ENCODE measurements around the gene UCP1. TPM values are rescaled to one million over a fixed set of nuclear protein-coding genes. Genes with fewer than 3 reads are reported as not detected.

The UCP1 gene
- total and polyA plus RNA-seq, 12 donors, result 0.20 to 4.3 (median 0.30) TPM; not detected in 7

DNA sequence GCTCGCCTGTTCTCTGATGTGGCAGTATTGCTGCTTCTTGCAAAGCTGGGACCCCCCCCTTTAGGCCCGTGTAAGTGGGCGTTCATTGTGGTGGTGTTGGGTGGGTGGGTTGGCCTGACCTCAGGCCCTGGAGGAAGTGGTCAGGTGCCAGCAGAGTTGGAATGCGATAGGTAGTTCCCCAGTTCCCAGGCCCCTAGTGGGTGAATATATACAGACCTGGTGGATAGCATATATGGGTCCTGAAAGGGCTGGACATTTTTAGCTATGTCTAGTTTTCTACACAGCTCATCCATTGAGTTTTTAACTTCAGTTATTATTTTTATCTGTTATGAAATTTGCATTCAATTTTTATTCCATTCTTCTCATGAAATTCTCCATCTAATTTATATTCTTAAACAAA, 35.8 kb upstream of the UCP1 start:
- peak overlapping the region in 3 of 10 donors; percentile 52 to 75 (median 59) for H3K27ac ChIP-seq
- 85 to 91% methylated on average over 4 of the region's 4 CpGs for WGBS, 2 donors
- peaks cover 4 to 35% (median 13%) of the 10 kb centered on the region in 9 donors for H3K4me1 ChIP-seq
- TF ChIP-seq, protein P1, sequence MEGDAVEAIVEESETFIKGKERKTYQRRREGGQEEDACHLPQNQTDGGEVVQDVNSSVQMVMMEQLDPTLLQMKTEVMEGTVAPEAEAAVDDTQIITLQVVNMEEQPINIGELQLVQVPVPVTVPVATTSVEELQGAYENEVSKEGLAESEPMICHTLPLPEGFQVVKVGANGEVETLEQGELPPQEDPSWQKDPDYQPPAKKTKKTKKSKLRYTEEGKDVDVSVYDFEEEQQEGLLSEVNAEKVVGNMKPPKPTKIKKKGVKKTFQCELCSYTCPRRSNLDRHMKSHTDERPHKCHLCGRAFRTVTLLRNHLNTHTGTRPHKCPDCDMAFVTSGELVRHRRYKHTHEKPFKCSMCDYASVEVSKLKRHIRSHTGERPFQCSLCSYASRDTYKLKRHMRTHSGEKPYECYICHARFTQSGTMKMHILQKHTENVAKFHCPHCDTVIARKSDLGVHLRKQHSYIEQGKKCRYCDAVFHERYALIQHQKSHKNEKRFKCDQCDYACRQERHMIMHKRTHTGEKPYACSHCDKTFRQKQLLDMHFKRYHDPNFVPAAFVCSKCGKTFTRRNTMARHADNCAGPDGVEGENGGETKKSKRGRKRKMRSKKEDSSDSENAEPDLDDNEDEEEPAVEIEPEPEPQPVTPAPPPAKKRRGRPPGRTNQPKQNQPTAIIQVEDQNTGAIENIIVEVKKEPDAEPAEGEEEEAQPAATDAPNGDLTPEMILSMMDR (IDR thresholded peaks at IDR 0.05), result no peak
- no peak for DNase-seq
- no peak for ATAC-seq
- intact Hi-C loops (cut with DNase I), result loop anchor here in 4 of 10 donors (5.0 to 10.0 kb wide), 4 partner anchors 80 to 240 kb away; partner anchors contain the start of gene ELMOD2 (in 2 of the 4)
- H3K36me3 ChIP-seq, result no peaks in the 10 kb centered on the region
- no peak overlapping the region for H3K4me3 ChIP-seq
- no peaks in the 10 kb centered on the region for H3K27me3 ChIP-seq
- H3K9me3 ChIP-seq, result no peaks in the 10 kb centered on the region

DNA sequence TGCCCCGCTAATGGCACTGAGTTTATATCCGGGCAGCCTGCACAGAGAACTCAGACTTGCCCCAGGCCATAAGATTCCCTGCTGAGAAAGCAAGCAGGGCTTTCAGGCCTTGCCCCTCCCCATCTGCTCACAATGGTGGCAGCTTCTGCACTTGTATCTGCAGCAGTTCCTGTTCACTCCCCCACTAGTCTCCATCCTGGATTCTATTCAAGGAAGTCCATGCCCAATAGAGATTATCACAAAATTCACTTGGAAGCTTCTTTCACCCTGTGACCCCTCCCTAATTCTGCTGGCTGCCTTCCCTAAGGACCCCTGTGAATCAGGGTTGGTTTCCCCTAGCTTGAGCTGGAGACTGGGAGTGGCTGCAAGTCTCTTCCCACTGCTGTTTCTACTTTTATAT, 34.5 kb upstream of the UCP1 start:
- H3K4me3 ChIP-seq, result no peak overlapping the region
- intact Hi-C loops (cut with DNase I), result loop anchor here in 4 of 10 donors (5.0 to 10.0 kb wide), 4 partner anchors 78 to 242 kb away; partner anchors contain the start of gene ELMOD2 (in 2 of the 4)
- peak in 1 of 2 donors; percentile 64 for DNase-seq
- H3K9me3 ChIP-seq, result no peaks in the 10 kb centered on the region
- H3K27me3 ChIP-seq, result no peaks in the 10 kb centered on the region
- WGBS, 2 donors, result 38 to 64% methylated on average over 2 of the region's 2 CpGs
- H3K36me3 ChIP-seq, result no peaks in the 10 kb centered on the region
- TF ChIP-seq, protein P1 (IDR thresholded peaks at IDR 0.05), result no peak
- ATAC-seq, result peak; percentile 67 to 91 (median 80)
- peaks cover 4 to 29% (median 13%) of the 10 kb centered on the region in 9 donors for H3K4me1 ChIP-seq
- H3K27ac ChIP-seq, result peak overlapping the region in 8 of 10 donors; percentile 18 to 80 (median 66)

DNA sequence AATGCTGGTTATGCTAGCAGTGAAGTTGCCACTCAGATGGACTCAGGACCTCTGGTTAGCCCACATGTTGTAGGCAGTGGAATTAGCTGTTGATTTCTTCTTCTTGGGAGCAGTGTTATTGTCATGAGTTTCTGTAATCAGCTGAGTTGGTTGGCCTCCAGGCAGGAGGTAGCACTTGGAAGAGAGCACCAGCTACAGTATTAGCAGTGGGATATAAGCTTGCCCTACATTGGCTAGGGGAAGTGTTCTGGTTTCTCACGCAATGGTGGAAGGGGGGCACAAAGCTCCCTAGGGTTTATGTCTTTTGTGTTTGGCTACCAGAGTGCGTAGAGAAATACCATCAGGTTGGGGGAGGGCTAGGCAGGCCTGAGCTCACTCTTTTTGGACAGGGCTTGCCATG, 34.0 kb upstream of the UCP1 start:
- 67 to 76% methylated on average over 2 of the region's 2 CpGs for WGBS, 2 donors
- DNase-seq (no peak), ATAC-seq (peak; percentile 21 to 75 (median 42))
- H3K27ac ChIP-seq, result peak overlapping the region in 8 of 10 donors; percentile 18 to 80 (median 62)
- H3K4me3 ChIP-seq, result no peak overlapping the region
- TF ChIP-seq, protein P1 (IDR thresholded peaks at IDR 0.05), result no peak
- intact Hi-C loops (cut with DNase I), result loop anchor here in 4 of 10 donors (5.0 to 10.0 kb wide), 4 partner anchors 78 to 242 kb away; partner anchors contain the start of gene ELMOD2 (in 2 of the 4)
- H3K27me3 ChIP-seq, result no peaks in the 10 kb centered on the region
- no peaks in the 10 kb centered on the region for H3K9me3 ChIP-seq
- H3K4me1 ChIP-seq, result peaks cover 4 to 29% (median 13%) of the 10 kb centered on the region in 9 donors
- no peaks in the 10 kb centered on the region for H3K36me3 ChIP-seq

DNA sequence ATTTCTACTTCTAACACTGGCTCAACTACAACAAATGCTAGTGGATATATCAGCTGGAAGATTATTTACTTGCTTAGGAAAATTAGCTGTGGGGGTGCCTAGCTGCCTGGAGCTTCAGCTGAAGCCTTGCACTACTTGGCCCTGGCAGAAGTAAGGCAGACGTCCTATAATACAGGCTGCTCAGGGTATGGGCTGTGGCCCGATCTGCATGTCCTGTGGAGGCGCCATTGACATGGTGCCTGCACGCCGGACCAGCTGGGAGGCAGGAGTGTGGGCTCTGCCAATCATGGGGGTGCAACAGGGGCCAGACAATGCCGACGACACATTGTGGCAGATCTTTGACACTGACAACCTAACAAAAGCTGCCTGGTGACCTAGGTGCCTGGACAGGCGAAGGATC, 31.6 kb upstream of the UCP1 start:
- peaks cover 4 to 29% (median 13%) of the 10 kb centered on the region in 9 donors for H3K4me1 ChIP-seq
- H3K27ac ChIP-seq, result no peak overlapping the region
- no peaks in the 10 kb centered on the region for H3K27me3 ChIP-seq
- no peaks in the 10 kb centered on the region for H3K9me3 ChIP-seq
- H3K36me3 ChIP-seq, result no peaks in the 10 kb centered on the region
- ATAC-seq (no peak), DNase-seq (no peak)
- TF ChIP-seq, protein P1 (IDR thresholded peaks at IDR 0.05), result no peak
- intact Hi-C loops (cut with DNase I), result loop anchor here in 4 of 10 donors (5.0 to 10.0 kb wide), 4 partner anchors 76 to 244 kb away; partner anchors contain the start of gene ELMOD2 (in 2 of the 4)
- WGBS, 2 donors, result 85 to 88% methylated on average over 8 of the region's 8 CpGs
- no peak overlapping the region for H3K4me3 ChIP-seq

Measured in heart right ventricle (tissue), 16 donors.